GM12801 (cell line): Measurements from ENCODE around the gene PHOX2B.

Experiments
- TF ChIP-seq, protein P1 (sequence below): IDR thresholded peaks from one replicate; pipeline ENCODE4 v1.5.1; 2011; ENCODE audit warnings: control low read depth; ENCODE audit not compliant: insufficient read length; ENCODE audit errors: extremely low read depth

The PHOX2B gene

DNA sequence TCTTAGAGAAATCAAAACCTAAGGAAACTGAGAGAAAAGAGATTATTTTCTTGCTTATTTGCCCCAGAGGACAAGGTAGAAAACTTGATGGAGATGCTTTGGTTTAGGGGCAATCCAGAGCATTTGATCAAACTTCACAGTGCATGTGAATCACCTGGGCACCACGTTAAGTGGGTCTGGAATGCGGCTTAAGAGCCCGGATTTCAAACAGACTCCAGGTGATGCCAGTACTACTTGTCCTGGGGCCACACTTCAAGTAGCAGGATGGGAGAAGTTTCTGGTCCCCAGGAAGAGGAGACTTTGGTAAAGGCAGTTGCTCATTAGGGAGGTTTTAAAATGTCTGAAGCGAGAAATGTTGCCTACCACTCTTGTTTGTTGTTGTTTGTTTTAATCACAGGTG, 51.8 kb downstream of the PHOX2B start:
- TF ChIP-seq, protein P1, sequence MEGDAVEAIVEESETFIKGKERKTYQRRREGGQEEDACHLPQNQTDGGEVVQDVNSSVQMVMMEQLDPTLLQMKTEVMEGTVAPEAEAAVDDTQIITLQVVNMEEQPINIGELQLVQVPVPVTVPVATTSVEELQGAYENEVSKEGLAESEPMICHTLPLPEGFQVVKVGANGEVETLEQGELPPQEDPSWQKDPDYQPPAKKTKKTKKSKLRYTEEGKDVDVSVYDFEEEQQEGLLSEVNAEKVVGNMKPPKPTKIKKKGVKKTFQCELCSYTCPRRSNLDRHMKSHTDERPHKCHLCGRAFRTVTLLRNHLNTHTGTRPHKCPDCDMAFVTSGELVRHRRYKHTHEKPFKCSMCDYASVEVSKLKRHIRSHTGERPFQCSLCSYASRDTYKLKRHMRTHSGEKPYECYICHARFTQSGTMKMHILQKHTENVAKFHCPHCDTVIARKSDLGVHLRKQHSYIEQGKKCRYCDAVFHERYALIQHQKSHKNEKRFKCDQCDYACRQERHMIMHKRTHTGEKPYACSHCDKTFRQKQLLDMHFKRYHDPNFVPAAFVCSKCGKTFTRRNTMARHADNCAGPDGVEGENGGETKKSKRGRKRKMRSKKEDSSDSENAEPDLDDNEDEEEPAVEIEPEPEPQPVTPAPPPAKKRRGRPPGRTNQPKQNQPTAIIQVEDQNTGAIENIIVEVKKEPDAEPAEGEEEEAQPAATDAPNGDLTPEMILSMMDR = no peak

DNA sequence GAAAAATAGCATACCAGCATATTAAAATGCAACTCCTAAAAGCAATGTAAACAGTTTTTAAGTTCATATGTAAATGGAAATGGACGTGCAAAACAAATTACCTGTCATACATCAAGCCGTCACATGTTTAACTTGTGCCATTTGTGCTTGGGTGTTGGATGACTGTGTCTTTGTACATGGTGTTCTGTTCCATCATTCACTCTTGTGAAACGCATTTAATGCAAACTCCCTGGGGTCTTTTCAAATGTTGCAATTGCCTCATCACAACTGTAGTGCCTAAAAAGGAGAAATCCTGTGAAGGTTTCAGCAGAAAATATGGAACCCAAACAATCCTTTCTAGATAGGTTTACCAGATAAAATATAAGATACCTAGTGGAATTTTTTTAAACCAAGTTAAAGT, 52.4 kb downstream of the PHOX2B start:
- TF ChIP-seq, protein P1 = no peak
